T-helper 17 cell (primary cell): ENCODE data around the gene RXFP2. TPM values are rescaled to one million over a fixed set of nuclear protein-coding genes. Genes with fewer than 3 reads are reported as not detected.
A peak's percentile ranks its signal among the peaks of the same experiment; 100 is the strongest.

ENCODE experiments used
- ATAC-seq: fragments of 150-1000 bp; cut with Tn5 transposase; 2 replicates; pipeline ENCODE4 v1.10.0; 2021; ENCODE audit warnings: mild to moderate bottlenecking, moderate library complexity
- DNase-seq, 3 donors: peaks; one replicate each; pipeline versions ENCODE4 v3.0.0 to v3.0.0-alpha.2; 2020 to 2021
- H3K9me3 ChIP-seq: one replicate; pipeline ENCODE4 v1.7.0; 2013; ENCODE audit warnings: low read length, mild to moderate bottlenecking; ENCODE audit not compliant: control insufficient read depth, poor library complexity, severe bottlenecking
- H3K27ac Mint-ChIP-seq: one replicate; pipeline ENCODE4 v1.8.0; 2022; ENCODE audit warnings: mild to moderate bottlenecking, moderate library complexity, mixed read lengths
- H3K27me3 Mint-ChIP-seq: one replicate; pipeline ENCODE4 v1.8.0; 2022; ENCODE audit warnings: mixed read lengths
- H3K36me3 Mint-ChIP-seq: one replicate; pipeline ENCODE4 v1.8.0; 2022; ENCODE audit warnings: low read depth, mixed read lengths
- H3K4me1 Mint-ChIP-seq: one replicate; pipeline ENCODE4 v1.8.0; 2022; ENCODE audit warnings: mild to moderate bottlenecking, mixed read lengths
- H3K4me3 Mint-ChIP-seq: one replicate; pipeline ENCODE4 v1.8.0; 2022; ENCODE audit warnings: mild to moderate bottlenecking, moderate library complexity, mixed read lengths
- total RNA-seq, 4 donors: library from RNA in 2 of 4; stranded (reverse) in 2 of 4; gene quantifications; one replicate each; pipeline ENCODE4 v1.2.3 and lab custom pipeline; 2022 to 2026

Gene RXFP2
- total RNA-seq, 2 donors from 2014 or later = not detected

DNA sequence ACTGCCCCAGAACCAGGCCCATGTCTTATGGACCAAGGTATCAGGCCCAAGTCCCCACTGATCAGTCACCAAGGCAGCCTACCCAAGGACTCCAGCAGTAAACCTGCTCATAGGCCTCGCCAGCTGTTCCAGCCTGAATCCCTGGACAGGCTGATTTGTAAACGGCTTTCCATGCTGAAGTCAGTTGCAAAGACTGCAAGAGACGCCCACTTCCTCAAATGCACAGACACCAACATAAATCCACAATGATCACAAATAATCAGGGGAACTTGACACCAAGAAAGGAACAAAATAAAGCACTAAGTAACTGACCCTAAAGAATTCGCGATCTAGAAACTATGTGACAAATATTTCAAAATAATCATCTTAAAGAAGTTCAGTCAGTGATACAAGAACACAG, 75.2 kb downstream of the RXFP2 start:
- no peak overlapping the region for H3K27ac Mint-ChIP-seq
- no peak overlapping the region for H3K4me3 Mint-ChIP-seq
- no peaks in the 10 kb centered on the region for H3K36me3 Mint-ChIP-seq

DNA sequence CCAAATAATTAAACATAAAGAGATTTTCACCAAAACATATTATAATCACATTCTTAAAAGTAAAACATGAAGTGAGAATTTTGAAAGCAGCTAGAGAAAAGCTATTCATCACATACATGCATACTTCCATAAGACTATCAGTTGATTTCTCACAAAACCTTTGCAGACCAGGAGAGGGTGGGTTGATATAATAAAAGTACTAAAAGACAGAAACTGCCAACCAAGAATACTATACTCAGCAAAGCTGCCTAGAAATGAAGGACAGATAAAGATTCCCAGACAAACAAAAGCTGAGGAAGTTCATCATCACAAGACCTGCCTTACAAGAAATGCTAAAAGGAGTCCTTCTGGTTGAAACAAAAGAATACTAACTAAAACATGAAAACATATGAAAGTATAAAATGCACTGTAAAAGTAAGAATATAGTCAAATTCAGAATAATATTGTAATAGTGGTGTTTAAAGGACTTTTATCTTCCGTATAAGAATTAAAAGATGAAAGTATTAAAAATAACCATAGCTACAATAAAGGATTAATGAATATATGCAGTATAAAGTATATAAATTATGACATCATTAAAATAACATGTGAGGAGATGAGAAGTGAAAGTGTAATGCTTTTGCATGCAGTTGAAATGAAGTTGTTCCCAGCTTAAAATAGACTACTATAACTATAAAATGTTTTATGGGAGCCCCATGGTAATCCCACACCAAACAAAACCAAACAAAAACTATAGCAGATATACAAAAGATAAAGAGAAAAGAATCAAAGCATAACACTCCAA, 76.2 kb downstream of the RXFP2 start:
- Mint-ChIP-seq H3K4me3 (no peak overlapping the region), H3K27ac (no peak overlapping the region), H3K27me3 (no peaks in the 10 kb centered on the region), H3K36me3 (no peaks in the 10 kb centered on the region), H3K4me1 (peaks cover 3% of the 10 kb centered on the region)
- ATAC-seq (no peak), DNase-seq (no peak)
- H3K9me3 ChIP-seq = peaks cover 16% of the 10 kb centered on the region

More for the DNA sequence above, 75.2 kb downstream of the RXFP2 start:
- no peak for DNase-seq
- no peak for ATAC-seq
- Mint-ChIP-seq H3K27me3 (no peaks in the 10 kb centered on the region), H3K4me1 (peaks cover 3% of the 10 kb centered on the region)
- peaks cover 16% of the 10 kb centered on the region for H3K9me3 ChIP-seq

DNA sequence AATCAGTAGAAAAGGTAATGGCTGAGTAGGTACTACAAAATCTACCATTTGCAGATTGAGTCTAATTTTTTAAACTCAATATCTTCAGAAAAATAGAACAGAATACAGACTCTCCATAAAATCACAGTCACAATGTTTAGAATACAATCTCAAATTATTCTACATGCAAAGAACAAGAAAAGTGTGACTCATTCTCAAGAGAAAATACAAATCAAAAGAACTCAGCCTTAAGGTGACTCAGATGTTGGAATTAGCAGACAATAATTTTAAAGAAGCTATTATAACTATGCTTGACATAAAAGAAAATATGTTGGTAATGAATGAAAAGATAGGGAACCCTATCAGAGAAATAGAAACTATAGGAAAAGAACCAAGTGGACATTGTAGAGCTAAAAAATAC, 78.9 kb downstream of the RXFP2 start:
- H3K4me3 Mint-ChIP-seq = no peak overlapping the region
- H3K27me3 Mint-ChIP-seq = no peaks in the 10 kb centered on the region
- peaks cover 11% of the 10 kb centered on the region for H3K9me3 ChIP-seq
- peaks cover 2% of the 10 kb centered on the region for H3K4me1 Mint-ChIP-seq
- ATAC-seq (no peak), DNase-seq (no peak)
- no peak overlapping the region for H3K27ac Mint-ChIP-seq
- H3K36me3 Mint-ChIP-seq = no peaks in the 10 kb centered on the region

DNA sequence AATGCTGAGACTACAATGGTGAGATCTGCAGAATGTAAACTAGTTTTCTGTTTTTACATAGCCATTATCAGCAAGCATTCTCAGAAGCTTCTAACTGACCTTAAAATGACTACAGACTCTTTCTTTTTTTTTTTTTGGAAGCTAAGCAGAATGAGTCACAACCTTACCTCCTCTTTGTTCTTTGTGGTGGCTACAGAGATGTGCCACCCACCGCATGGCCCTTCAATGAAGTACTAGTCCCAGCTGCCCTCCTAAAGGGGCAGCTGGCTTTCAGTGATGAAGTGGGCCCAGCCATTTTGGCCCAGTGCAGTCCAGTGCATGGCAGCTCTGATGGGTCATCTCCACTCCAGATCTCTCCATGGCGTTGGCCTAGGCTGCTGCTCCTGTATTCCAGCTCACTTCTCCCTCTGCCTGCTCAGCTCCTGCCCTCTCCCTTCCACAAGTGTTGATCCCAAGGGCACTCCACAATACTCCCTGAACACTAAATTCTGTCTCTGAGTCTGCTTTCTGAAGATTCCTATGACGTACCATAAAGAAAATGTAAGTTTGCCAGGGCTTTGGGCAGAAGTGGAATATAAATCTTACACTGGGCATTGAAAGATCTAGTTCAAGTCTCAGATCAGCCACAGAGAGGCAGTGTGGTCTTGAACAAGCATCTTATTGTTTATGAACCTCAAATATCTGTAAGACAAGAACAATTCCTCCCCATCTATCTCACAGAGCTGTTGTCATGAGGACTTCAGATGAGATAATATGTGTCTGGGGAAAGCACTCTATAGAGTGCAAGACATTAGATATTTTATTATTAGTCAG, 85.6 kb downstream of the RXFP2 start:
- peak; percentile 78 for ATAC-seq
- peak overlapping the region; percentile 92 for H3K27ac Mint-ChIP-seq
- DNase-seq = no peak
- peaks cover 20% of the 10 kb centered on the region for H3K4me1 Mint-ChIP-seq
- no peaks in the 10 kb centered on the region for H3K36me3 Mint-ChIP-seq
- H3K9me3 ChIP-seq = no peaks in the 10 kb centered on the region
- H3K4me3 Mint-ChIP-seq = peak overlapping the region; percentile 12
- H3K27me3 Mint-ChIP-seq = no peaks in the 10 kb centered on the region

DNA sequence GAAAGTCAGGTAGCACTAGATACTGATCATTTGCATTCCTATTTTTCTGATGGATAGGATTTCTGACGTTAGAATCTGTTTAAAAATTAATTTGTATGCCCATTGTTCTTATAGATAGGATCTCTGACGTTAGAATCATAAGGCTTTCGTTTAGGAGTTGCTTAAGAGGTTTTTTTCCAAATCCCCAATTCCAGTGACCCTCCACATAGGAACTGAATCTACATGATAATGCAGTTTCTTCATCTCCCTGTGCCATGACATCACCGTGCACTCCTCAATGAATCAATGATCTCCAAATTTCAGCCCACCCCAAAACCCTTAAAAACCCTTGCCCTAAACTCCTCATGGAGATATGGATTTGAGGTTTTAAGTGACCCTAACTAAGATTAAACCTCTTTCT, 87.2 kb downstream of the RXFP2 start:
- no peak overlapping the region for H3K27ac Mint-ChIP-seq
- H3K4me1 Mint-ChIP-seq = peaks cover 20% of the 10 kb centered on the region
- DNase-seq (no peak), ATAC-seq (no peak)
- H3K36me3 Mint-ChIP-seq = no peaks in the 10 kb centered on the region
- no peaks in the 10 kb centered on the region for H3K27me3 Mint-ChIP-seq
- H3K9me3 ChIP-seq = no peaks in the 10 kb centered on the region
- H3K4me3 Mint-ChIP-seq = no peak overlapping the region

DNA sequence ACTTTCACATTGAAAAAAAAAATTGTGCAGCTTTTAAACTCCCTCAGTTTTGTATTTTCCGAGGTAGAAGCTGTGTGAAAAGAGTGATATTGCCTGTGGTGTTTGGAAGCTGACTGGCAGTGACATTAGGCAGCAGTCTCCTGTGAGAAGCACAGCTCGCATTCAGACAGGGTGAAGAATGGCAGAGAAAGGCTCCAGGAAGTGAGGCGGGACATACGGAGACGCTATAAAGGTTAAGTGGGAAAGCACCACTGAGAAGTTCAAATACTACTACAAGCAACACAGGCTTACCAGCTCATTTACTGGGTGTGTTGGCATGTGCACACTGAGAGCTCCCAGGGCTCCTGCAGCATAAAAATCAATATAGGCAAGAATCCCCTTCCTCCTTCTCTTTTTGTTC, 88.4 kb downstream of the RXFP2 start:
- Mint-ChIP-seq H3K27ac (peak overlapping the region; percentile 81), H3K4me3 (peak overlapping the region; percentile 52), H3K27me3 (no peaks in the 10 kb centered on the region), H3K36me3 (no peaks in the 10 kb centered on the region), H3K4me1 (peaks cover 18% of the 10 kb centered on the region)
- ATAC-seq (peak; percentile 70), DNase-seq (no peak)
- H3K9me3 ChIP-seq = no peaks in the 10 kb centered on the region

DNA sequence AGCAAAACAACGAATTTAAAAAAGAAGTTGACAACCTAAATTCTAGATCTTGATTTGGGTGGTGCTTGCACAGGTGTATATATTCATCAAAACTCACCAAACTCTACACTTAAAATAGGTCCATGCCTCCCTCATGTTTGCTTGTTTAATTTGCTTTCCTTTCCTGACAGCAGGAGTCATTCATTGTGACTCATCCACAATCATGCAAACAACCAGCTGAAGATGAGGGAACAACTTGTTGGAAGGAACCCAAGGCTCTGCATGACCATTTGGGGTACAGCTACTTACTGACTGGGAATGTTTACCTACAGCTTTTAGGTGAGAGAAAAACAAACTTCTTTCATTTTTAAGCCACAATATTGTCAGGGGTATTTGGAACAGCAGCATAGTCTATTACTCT, 96.6 kb downstream of the RXFP2 start:
- Mint-ChIP-seq H3K36me3 (no peaks in the 10 kb centered on the region), H3K4me1 (peaks cover 2% of the 10 kb centered on the region), H3K27ac (no peak overlapping the region), H3K27me3 (peaks cover 4% of the 10 kb centered on the region), H3K4me3 (no peak overlapping the region)
- no peaks in the 10 kb centered on the region for H3K9me3 ChIP-seq
- ATAC-seq (no peak), DNase-seq (no peak)

DNA sequence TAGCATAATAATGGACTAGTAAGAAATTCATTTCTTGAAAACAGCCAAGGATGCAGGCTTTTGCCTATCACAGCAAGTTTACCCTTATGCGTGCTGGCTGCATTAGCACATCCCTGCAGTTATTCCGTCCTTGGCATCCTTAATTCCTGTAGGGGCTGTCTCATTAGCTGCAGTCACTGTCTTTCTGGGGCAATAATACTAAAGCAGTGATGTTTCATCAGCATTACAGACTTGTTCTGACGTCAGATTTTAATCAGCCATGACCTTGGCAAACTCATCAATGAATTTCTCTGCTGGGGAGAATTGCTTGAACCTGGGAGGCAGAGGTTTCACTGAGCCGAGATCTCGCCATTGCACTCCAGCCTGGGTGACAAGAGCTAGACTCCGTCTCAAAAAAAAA, 103.7 kb downstream of the RXFP2 start:
- Mint-ChIP-seq H3K36me3 (no peaks in the 10 kb centered on the region), H3K27ac (no peak overlapping the region), H3K4me1 (peaks cover 17% of the 10 kb centered on the region), H3K27me3 (peaks cover 12% of the 10 kb centered on the region), H3K4me3 (no peak overlapping the region)
- ATAC-seq = no peak
- DNase-seq = no peak
- H3K9me3 ChIP-seq = no peaks in the 10 kb centered on the region

DNA sequence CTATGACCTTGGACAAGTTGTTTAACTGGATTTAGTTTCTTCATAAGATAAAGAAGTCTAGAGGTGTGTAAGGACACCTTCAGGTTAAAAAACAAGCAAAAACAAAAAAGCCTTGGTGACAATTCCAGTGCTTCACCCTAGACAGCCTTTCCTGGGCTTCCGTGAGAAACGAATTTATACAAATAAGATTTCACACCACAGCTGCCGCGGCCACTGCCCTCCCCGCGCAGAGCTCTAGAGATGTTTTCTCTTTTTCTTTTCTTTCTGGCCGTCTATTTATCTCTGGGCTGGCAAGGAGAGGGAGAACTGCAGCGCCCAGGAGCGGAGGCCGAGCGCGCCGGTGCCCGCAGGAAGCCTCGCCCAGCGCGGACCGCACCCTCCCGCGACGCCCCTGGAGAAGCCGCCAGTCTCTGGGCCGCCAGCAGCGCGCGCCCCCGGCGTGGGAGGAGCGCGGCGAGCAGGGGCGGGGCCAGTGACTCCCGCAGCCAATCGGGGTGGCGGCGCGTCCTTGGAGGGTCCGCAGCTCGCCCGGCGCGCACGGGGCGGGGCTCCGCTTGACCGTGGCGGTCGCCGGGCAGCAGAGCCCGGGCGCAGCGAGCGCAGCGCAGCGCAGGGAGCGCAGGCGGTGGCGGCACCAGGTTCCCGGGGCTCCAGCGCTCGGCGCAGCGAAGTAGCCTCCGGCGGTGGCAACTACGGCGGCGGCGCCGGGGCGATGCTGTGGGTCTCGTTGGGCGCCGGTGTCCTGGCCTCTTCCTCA, 107.0 kb downstream of the RXFP2 start:
- no peaks in the 10 kb centered on the region for H3K9me3 ChIP-seq
- Mint-ChIP-seq H3K4me3 (peak overlapping the region; percentile 93), H3K36me3 (no peaks in the 10 kb centered on the region), H3K27ac (peak overlapping the region; percentile 34), H3K4me1 (peaks cover 31% of the 10 kb centered on the region), H3K27me3 (peaks cover 12% of the 10 kb centered on the region)
- peak; percentile 73 to 80 (median 78) for DNase-seq
- peak; percentile 98 for ATAC-seq

DNA sequence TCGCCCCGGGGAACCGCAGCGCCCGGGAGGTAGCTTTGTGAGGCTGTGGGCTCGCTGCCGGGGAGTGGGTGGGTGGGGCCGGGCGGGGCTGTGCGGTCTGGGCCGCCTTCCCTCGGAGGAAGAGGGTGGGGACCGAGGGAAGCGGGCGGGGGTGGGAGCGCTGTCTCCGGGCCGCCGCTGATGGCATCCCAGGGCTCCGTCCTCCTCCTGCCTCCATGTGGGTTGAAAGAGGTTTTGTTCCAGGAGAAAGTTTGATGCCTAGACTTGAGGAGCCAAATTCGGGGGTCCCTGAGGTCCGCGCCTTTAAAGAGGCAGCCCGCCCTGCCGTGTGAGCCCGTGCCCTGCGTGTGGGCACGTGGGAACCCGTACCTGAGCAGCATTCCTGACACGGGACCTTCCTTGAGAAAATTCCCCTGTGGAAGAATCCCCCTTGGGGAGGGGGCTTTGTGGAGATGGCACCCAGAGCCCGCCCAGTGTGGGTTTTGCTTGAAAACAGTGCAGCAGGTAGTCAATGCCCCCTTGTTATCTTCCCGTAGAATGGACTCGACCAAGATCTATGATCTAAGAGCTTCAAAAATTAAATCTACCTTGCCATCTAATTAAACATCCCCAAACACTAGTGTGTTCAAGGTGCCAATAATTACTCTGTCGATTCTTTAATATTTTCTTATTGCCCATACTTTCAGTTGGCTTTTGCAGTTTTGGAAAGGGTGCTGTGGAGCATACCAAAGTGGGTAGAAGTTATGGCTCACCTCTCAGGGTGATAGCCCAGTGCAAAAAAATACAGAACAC, 107.8 kb downstream of the RXFP2 start:
- Mint-ChIP-seq H3K4me1 (peaks cover 34% of the 10 kb centered on the region), H3K36me3 (no peaks in the 10 kb centered on the region), H3K27me3 (peaks cover 12% of the 10 kb centered on the region), H3K4me3 (peak overlapping the region; percentile 93), H3K27ac (peak overlapping the region; percentile 24)
- ATAC-seq (peak; percentile 52), DNase-seq (peak in 1 of 3 donors; percentile 29)
- H3K9me3 ChIP-seq = no peaks in the 10 kb centered on the region

DNA sequence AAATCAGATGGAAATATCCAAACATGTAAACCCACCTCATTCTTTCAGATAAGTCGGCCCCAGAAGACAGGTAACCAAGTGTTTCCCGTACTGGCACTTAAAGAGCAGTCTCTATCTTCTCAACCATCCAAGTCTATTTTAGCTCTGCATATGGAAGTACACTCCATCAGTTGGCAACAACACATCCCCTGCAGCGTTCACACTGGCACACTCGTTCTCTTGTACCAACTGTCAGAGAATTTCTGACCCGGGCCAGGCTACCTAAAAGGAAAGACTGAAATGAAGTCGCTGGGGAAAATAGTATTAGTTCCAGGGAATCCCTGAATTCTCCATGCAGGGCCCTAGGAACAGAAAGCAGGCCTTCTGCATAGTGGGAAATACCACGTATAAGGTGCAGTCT, 109.3 kb downstream of the RXFP2 start:
- Mint-ChIP-seq H3K4me1 (peaks cover 40% of the 10 kb centered on the region), H3K36me3 (peaks cover 2% of the 10 kb centered on the region), H3K27me3 (peaks cover 3% of the 10 kb centered on the region), H3K4me3 (peak overlapping the region; percentile 93), H3K27ac (no peak overlapping the region)
- ATAC-seq (no peak), DNase-seq (no peak)
- no peaks in the 10 kb centered on the region for H3K9me3 ChIP-seq

DNA sequence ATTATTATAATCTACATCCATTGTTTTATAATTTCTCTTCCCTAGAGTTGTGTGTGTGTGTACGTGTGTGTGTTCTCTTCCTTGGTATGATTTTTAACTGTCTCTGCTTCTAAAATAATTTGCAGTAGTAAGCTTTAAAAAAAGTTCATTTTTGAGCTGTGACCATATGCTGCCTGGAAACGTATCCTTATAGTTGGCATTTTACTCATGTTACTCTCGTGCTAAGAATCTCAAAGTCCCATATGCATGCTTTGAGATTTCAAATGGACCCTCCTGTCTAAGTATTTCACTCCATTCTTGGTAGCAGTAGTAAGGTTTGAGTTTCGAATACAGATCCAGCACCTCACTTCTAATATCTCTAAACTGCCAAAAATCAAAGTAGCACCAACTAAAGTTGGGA, 109.9 kb downstream of the RXFP2 start:
- ATAC-seq (no peak), DNase-seq (no peak)
- Mint-ChIP-seq H3K4me1 (peaks cover 40% of the 10 kb centered on the region), H3K27me3 (no peaks in the 10 kb centered on the region), H3K4me3 (peak overlapping the region; percentile 47), H3K36me3 (peaks cover 2% of the 10 kb centered on the region), H3K27ac (no peak overlapping the region)
- H3K9me3 ChIP-seq = no peaks in the 10 kb centered on the region
